ENCODE data around the gene NSUN6.
"Not testable (repeated sequence)": the region's sequence is repeated elsewhere in the genome, so short reads cannot be mapped to it uniquely, and the experiment has no call there.

Gene NSUN6

DNA sequence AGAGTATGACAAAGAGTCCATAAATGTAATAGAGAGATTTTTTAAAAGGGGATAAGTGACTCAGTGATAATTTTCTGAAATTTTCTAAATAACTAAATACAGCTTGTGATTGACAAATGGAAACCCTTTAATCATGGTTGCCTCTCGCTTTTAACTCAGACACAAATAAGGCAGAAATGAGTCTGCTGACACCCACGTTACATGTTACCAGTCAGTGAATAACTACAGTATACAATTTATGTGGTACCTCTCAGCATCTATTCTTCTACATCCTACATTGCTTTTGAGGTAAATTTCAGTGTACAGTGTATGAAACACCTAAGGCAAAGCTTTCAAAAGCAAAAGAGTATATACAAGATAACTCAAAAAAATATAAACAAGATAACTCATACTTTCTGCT is 4.2 kb downstream of the NSUN6 start:
- no peak for DNase-seq
- Histone ChIP-seq H3K27me3 (replicated peaks; ENCODE audit: control insufficient read depth, insufficient read depth, low read length, poor library complexity, severe bottlenecking) (no peaks in the 10 kb centered on the region), H3K36me3 (ENCODE audit: control insufficient read depth, insufficient read depth, low read length) (no peaks in the 10 kb centered on the region), H3K9me3 (ENCODE audit: control insufficient read depth, low read length) (no peaks in the 10 kb centered on the region), H3K27ac (ENCODE audit: insufficient read depth, low read length, poor library complexity, severe bottlenecking) (no peak overlapping the region), H3K4me1 (ENCODE audit: control insufficient read depth, insufficient read depth, low read length, poor library complexity, severe bottlenecking) (no peaks in the 10 kb centered on the region), H3K4me3 (ENCODE audit: insufficient read depth, low read depth, low read length, poor library complexity, severe bottlenecking) (no peak overlapping the region)

DNA sequence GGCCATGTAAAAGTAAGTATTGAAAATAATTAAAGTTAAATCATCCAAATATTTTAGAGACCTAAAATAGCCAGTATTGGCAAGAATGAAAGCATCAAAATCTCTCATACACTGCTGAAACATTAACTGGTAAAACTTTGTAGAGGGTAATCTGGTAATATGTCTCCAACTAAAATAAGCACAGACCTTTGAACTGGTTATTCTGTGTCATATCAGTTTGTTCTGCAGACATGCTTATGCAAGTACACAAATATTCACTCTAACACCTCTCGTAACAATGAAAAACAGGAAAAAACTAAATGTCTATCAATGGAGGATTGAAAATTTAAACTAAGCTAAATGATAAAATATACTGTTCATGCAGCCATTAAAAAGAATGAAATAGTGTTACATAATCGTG is 11.7 kb downstream of the NSUN6 start:
- not testable (repeated sequence) for H3K27me3 ChIP-seq (replicated peaks; ENCODE audit: control insufficient read depth, insufficient read depth, low read length, poor library complexity, severe bottlenecking); H3K4me1 ChIP-seq (ENCODE audit: control insufficient read depth, insufficient read depth, low read length, poor library complexity, severe bottlenecking); H3K9me3 ChIP-seq (ENCODE audit: control insufficient read depth, low read length); H3K27ac ChIP-seq (ENCODE audit: insufficient read depth, low read length, poor library complexity, severe bottlenecking); H3K4me3 ChIP-seq (ENCODE audit: insufficient read depth, low read depth, low read length, poor library complexity, severe bottlenecking); DNase-seq; H3K36me3 ChIP-seq (ENCODE audit: control insufficient read depth, insufficient read depth, low read length)

DNA sequence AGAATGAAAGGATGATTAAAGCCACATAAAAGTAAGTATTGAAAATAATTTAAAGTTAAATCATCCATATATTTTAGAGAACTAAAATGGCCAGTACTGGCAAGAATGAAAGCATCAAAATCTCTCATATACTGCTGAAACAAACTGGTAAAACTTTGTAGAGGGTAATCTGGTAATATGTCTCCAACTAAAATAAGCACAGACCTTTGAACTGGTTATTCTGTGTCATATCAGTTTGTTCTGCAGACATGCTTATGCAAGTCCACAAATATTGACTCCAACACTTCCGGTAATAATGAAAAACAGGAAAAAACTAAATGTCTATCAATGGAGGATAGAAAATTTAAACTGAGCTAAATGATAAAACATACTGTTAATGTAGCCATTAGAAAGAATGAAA is 14.0 kb downstream of the NSUN6 start:
- not testable (repeated sequence) for H3K4me3 ChIP-seq (ENCODE audit: insufficient read depth, low read depth, low read length, poor library complexity, severe bottlenecking); H3K9me3 ChIP-seq (ENCODE audit: control insufficient read depth, low read length); H3K4me1 ChIP-seq (ENCODE audit: control insufficient read depth, insufficient read depth, low read length, poor library complexity, severe bottlenecking); H3K36me3 ChIP-seq (ENCODE audit: control insufficient read depth, insufficient read depth, low read length); DNase-seq; H3K27ac ChIP-seq (ENCODE audit: insufficient read depth, low read length, poor library complexity, severe bottlenecking); H3K27me3 ChIP-seq (replicated peaks; ENCODE audit: control insufficient read depth, insufficient read depth, low read length, poor library complexity, severe bottlenecking)

DNA sequence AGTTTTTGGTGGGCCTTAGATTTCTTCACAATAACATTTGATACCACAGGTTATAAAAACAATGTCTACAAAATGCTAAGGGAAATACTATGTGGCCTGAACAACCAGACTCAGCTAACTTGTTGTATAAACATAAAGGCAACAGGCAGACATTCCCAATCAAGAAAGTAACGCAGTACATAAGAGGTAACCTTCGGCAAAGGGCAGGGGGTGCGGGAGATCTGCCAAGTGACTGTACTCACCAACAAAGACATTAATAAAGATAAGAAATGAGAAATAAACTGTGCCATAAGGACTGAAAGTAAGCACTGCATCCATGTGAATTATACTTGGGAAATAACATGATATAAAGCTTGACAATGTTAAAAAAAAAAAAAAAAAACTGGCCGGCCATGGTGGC is 15.4 kb downstream of the NSUN6 start:
- Histone ChIP-seq H3K36me3 (ENCODE audit: control insufficient read depth, insufficient read depth, low read length) (no peaks in the 10 kb centered on the region), H3K27me3 (replicated peaks; ENCODE audit: control insufficient read depth, insufficient read depth, low read length, poor library complexity, severe bottlenecking) (no peaks in the 10 kb centered on the region), H3K4me3 (ENCODE audit: insufficient read depth, low read depth, low read length, poor library complexity, severe bottlenecking) (no peak overlapping the region), H3K9me3 (ENCODE audit: control insufficient read depth, low read length) (no peaks in the 10 kb centered on the region), H3K4me1 (ENCODE audit: control insufficient read depth, insufficient read depth, low read length, poor library complexity, severe bottlenecking) (no peaks in the 10 kb centered on the region), H3K27ac (ENCODE audit: insufficient read depth, low read length, poor library complexity, severe bottlenecking) (no peak overlapping the region)
- DNase-seq = no peak

DNA sequence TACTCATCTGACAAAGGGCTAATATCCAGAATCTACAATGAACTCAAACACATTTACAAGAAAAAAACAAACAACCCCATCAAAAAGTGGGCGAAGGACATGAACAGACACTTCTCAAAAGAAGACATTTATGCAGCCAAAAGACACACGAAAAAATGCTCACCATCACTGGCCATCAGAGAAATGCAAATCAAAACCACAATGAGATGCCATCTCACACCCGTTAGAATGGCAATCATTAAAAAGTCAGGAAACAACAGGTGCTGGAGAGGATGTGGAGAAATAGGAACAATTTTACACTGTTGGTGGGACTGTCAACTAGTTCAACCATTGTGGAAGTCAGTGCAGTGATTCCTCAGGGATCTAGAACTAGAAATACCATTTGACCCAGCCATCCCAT is 18.9 kb downstream of the NSUN6 start:
- not testable (repeated sequence) for H3K27me3 ChIP-seq (replicated peaks; ENCODE audit: control insufficient read depth, insufficient read depth, low read length, poor library complexity, severe bottlenecking); H3K27ac ChIP-seq (ENCODE audit: insufficient read depth, low read length, poor library complexity, severe bottlenecking); DNase-seq; H3K4me1 ChIP-seq (ENCODE audit: control insufficient read depth, insufficient read depth, low read length, poor library complexity, severe bottlenecking); H3K9me3 ChIP-seq (ENCODE audit: control insufficient read depth, low read length); H3K36me3 ChIP-seq (ENCODE audit: control insufficient read depth, insufficient read depth, low read length); H3K4me3 ChIP-seq (ENCODE audit: insufficient read depth, low read depth, low read length, poor library complexity, severe bottlenecking)

DNA sequence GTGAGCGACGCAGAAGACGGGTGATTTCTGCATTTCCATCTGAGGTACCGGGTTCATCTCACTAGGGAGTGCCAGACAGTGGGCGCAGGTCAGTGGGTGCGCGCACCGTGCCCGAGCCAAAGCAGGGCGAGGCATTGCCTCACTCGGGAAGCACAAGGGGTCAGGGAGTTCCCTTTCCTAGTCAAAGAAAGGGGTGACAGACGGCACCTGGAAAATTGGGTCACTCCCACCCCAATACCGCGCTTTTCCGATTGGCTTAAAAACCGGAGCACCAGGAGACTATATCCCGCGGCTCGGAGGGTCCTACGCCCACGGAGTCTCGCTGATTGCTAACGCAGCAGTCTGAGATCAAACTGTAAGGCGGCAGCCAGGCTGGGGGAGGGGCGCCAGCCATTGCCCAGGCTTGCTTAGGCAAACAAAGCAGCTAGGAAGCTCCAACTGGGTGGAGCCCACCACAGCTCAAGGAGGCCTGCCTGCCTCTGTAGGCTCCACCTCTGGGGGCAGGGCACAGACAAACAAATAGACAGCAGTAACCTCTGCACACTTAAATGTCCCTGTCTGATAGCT is 23.9 kb downstream of the NSUN6 start:
- not testable (repeated sequence) for H3K9me3 ChIP-seq (ENCODE audit: control insufficient read depth, low read length); H3K4me1 ChIP-seq (ENCODE audit: control insufficient read depth, insufficient read depth, low read length, poor library complexity, severe bottlenecking); H3K27me3 ChIP-seq (replicated peaks; ENCODE audit: control insufficient read depth, insufficient read depth, low read length, poor library complexity, severe bottlenecking); H3K36me3 ChIP-seq (ENCODE audit: control insufficient read depth, insufficient read depth, low read length)
- peak overlapping the region; percentile 34 for H3K27ac ChIP-seq (ENCODE audit: insufficient read depth, low read length, poor library complexity, severe bottlenecking)
- peak overlapping the region; percentile 62 for H3K4me3 ChIP-seq (ENCODE audit: insufficient read depth, low read depth, low read length, poor library complexity, severe bottlenecking)
- DNase-seq = peak; percentile 48 to 54 (median 52)

DNA sequence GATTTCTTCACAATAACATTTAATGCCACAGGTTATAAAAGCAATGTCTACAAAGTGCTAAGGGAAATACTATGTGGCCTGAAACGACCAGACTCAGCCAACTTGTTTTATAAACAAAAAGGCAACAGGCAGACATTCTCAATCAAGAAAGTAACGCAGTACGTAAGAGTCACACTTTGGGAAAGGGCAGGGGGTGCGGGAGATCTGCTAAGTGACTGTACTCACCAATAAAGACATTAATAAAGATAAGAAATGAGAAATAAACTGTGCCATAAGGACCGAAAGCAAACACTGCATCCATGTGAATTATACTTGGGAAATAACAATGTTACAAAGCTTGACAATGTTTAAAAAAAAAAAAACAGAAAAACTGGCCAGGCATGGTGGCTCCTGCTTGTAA is 25.5 kb downstream of the NSUN6 start:
- Histone ChIP-seq H3K4me3 (ENCODE audit: insufficient read depth, low read depth, low read length, poor library complexity, severe bottlenecking) (no peak overlapping the region), H3K9me3 (ENCODE audit: control insufficient read depth, low read length) (no peaks in the 10 kb centered on the region), H3K27me3 (replicated peaks; ENCODE audit: control insufficient read depth, insufficient read depth, low read length, poor library complexity, severe bottlenecking) (no peaks in the 10 kb centered on the region), H3K36me3 (ENCODE audit: control insufficient read depth, insufficient read depth, low read length) (no peaks in the 10 kb centered on the region), H3K4me1 (ENCODE audit: control insufficient read depth, insufficient read depth, low read length, poor library complexity, severe bottlenecking) (no peaks in the 10 kb centered on the region), H3K27ac (ENCODE audit: insufficient read depth, low read length, poor library complexity, severe bottlenecking) (no peak overlapping the region)
- no peak for DNase-seq

DNA sequence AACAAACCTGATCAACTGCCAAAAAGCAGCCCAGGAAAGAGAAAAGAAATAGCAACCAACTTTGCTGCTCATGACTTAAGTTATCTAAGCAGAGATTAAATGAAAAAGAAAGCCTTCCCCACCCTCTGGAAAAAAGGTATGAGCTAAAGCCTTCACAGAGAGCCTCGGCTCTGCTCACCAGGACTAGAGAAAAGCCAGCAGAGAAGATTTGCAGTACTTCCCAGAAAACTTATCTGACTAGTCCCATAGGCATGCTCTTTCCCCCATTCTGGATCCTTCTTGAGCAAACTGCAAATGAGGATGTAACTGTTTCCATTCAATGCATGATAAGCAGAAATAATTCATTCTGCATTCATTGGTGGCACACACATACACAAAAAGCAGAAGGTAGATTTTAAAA is 27.7 kb downstream of the NSUN6 start:
- not testable (repeated sequence) for H3K4me3 ChIP-seq (ENCODE audit: insufficient read depth, low read depth, low read length, poor library complexity, severe bottlenecking); H3K4me1 ChIP-seq (ENCODE audit: control insufficient read depth, insufficient read depth, low read length, poor library complexity, severe bottlenecking); DNase-seq; H3K27me3 ChIP-seq (replicated peaks; ENCODE audit: control insufficient read depth, insufficient read depth, low read length, poor library complexity, severe bottlenecking); H3K9me3 ChIP-seq (ENCODE audit: control insufficient read depth, low read length); H3K27ac ChIP-seq (ENCODE audit: insufficient read depth, low read length, poor library complexity, severe bottlenecking); H3K36me3 ChIP-seq (ENCODE audit: control insufficient read depth, insufficient read depth, low read length)

DNA sequence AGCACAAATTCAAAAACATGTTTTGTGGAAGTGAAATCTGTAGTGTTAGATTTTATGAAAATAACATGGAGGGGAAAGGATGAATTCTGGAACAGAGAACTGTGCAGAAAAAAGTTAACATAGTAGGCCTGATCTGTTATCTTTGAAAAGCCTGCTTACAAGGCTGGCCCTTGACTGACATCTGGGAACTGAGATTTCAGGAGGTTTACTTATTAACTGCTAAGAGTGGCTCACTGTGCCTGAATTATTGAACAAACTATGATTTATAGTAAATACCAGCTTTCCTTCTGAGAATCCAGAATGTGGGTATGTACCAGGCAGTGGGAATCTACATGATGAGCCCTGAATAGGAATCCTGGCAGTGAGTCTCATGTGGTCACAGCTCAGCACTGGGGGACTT is 30.5 kb downstream of the NSUN6 start:
- no peaks in the 10 kb centered on the region for H3K27me3 ChIP-seq (replicated peaks; ENCODE audit: control insufficient read depth, insufficient read depth, low read length, poor library complexity, severe bottlenecking)

DNA sequence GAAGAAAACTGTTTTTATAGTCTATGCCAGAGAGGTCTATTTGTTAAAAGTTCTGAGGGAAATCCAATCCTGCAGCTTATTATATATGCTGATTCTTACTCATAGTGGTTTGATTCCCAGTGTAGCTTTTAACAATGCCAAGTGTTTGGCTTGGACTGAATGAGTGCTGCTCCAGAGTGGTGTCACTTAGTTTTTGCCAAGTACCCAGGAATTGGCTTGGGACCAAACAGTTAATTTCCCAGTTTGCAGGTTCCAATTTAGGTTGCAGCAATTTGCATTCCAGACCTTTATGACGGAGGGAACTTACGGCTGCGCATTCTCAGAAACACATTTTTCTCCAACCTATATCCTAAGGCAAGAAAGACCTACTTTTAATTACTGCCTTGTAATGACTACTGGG is 32.4 kb downstream of the NSUN6 start:
- Histone ChIP-seq H3K9me3 (ENCODE audit: control insufficient read depth, low read length) (no peaks in the 10 kb centered on the region), H3K27ac (ENCODE audit: insufficient read depth, low read length, poor library complexity, severe bottlenecking) (no peak overlapping the region), H3K27me3 (replicated peaks; ENCODE audit: control insufficient read depth, insufficient read depth, low read length, poor library complexity, severe bottlenecking) (no peaks in the 10 kb centered on the region), H3K4me1 (ENCODE audit: control insufficient read depth, insufficient read depth, low read length, poor library complexity, severe bottlenecking) (no peaks in the 10 kb centered on the region), H3K4me3 (ENCODE audit: insufficient read depth, low read depth, low read length, poor library complexity, severe bottlenecking) (no peak overlapping the region), H3K36me3 (ENCODE audit: control insufficient read depth, insufficient read depth, low read length) (no peaks in the 10 kb centered on the region)
- no peak for DNase-seq

More for the DNA sequence above, 30.5 kb downstream of the NSUN6 start:
- Histone ChIP-seq H3K4me1 (ENCODE audit: control insufficient read depth, insufficient read depth, low read length, poor library complexity, severe bottlenecking) (no peaks in the 10 kb centered on the region), H3K36me3 (ENCODE audit: control insufficient read depth, insufficient read depth, low read length) (no peaks in the 10 kb centered on the region), H3K9me3 (ENCODE audit: control insufficient read depth, low read length) (no peaks in the 10 kb centered on the region), H3K4me3 (ENCODE audit: insufficient read depth, low read depth, low read length, poor library complexity, severe bottlenecking) (no peak overlapping the region), H3K27ac (ENCODE audit: insufficient read depth, low read length, poor library complexity, severe bottlenecking) (no peak overlapping the region)
- no peak for DNase-seq

DNA sequence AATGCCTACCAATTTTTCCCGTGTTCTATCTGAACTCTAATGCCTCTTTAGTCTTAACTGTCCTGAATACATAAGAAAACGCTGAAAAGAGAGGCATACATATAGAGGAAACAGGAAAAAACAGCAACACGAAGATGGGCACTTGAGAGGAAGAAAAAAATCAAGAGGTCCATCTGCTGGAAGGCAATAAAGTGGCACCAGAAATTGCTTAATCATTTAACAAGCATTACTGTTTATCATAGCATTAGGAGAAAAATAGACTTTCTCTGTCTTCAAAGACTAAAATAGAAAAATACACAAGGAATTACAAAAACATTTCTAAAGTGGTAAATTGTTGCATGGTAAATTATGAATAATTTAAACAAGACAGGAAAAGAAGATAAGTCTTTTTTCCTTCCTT is 35.0 kb downstream of the NSUN6 start:
- Histone ChIP-seq H3K4me3 (ENCODE audit: insufficient read depth, low read depth, low read length, poor library complexity, severe bottlenecking) (no peak overlapping the region), H3K27me3 (replicated peaks; ENCODE audit: control insufficient read depth, insufficient read depth, low read length, poor library complexity, severe bottlenecking) (no peaks in the 10 kb centered on the region), H3K36me3 (ENCODE audit: control insufficient read depth, insufficient read depth, low read length) (no peaks in the 10 kb centered on the region), H3K9me3 (ENCODE audit: control insufficient read depth, low read length) (no peaks in the 10 kb centered on the region), H3K4me1 (ENCODE audit: control insufficient read depth, insufficient read depth, low read length, poor library complexity, severe bottlenecking) (no peaks in the 10 kb centered on the region), H3K27ac (ENCODE audit: insufficient read depth, low read length, poor library complexity, severe bottlenecking) (no peak overlapping the region)
- no peak for DNase-seq
